ENCODE data around the gene MYLIP. TPM values are rescaled to one million over a fixed set of nuclear protein-coding genes. Genes with fewer than 3 reads are reported as not detected.

The MYLIP gene
- total RNA-seq, 1 donor from 2014 or later: 81.1 TPM

GRCh38 chr6:16146527-16146955 lies 17.7 kb downstream of the MYLIP start:
- H3K4me3 Mint-ChIP-seq (ENCODE audit: low read depth): no peak overlapping the region
- H3K36me3 Mint-ChIP-seq (ENCODE audit: insufficient read depth): peaks cover 69% of the 10 kb centered on the region
- TF ChIP-seq CTCF (IDR thresholded peaks at IDR 0.05; ENCODE audit: unreplicated experiment): no peak
- H3K27me3 Mint-ChIP-seq: no peaks in the 10 kb centered on the region
- no peak overlapping the region for H3K27ac Mint-ChIP-seq
- no peaks in the 10 kb centered on the region for H3K9me3 Mint-ChIP-seq (ENCODE audit: low read depth)
- no peak for DNase-seq (ENCODE audit: low spot score, unreplicated experiment)
- peaks cover 17% of the 10 kb centered on the region for H3K4me1 Mint-ChIP-seq (ENCODE audit: low read depth)

GRCh38 chr6:16148498-16148897 lies 19.6 kb downstream of the MYLIP start:
- peak overlapping the region; percentile 16 for H3K4me3 Mint-ChIP-seq (ENCODE audit: low read depth)
- H3K9me3 Mint-ChIP-seq (ENCODE audit: low read depth): no peaks in the 10 kb centered on the region
- H3K4me1 Mint-ChIP-seq (ENCODE audit: low read depth): peaks cover 17% of the 10 kb centered on the region
- no peak for DNase-seq (ENCODE audit: low spot score, unreplicated experiment)
- H3K27ac Mint-ChIP-seq: no peak overlapping the region
- H3K27me3 Mint-ChIP-seq: no peaks in the 10 kb centered on the region
- peaks cover 63% of the 10 kb centered on the region for H3K36me3 Mint-ChIP-seq (ENCODE audit: insufficient read depth)
- no peak for TF ChIP-seq CTCF (IDR thresholded peaks at IDR 0.05; ENCODE audit: unreplicated experiment)

DNA sequence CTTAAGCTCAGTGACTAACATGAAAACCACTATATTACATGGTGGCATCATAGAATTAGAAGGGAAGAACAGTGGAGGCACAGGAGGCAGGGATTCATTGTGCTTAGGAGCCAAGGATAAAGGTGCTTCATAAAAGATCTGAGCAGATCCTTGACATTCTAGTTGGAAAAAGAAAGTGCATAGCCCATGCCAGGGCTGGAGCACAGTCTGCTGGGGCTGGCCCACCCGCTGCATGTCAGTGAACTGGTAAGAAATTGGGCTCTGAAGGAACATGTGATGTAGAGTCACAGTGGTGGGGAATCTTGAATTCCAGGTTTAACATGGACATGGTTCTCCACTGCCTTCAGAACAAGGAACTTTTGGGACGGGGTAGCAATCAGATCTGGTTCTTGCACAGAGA lies 20.4 kb downstream of the MYLIP start:
- TF ChIP-seq CTCF (IDR thresholded peaks at IDR 0.05; ENCODE audit: unreplicated experiment): no peak
- Mint-ChIP-seq H3K27ac (no peak overlapping the region), H3K36me3 (ENCODE audit: insufficient read depth) (peaks cover 56% of the 10 kb centered on the region), H3K4me3 (ENCODE audit: low read depth) (no peak overlapping the region), H3K9me3 (ENCODE audit: low read depth) (no peaks in the 10 kb centered on the region), H3K4me1 (ENCODE audit: low read depth) (peaks cover 17% of the 10 kb centered on the region), H3K27me3 (no peaks in the 10 kb centered on the region)
- DNase-seq (ENCODE audit: low spot score, unreplicated experiment): no peak

GRCh38 chr6:16150098-16150497 lies 21.2 kb downstream of the MYLIP start:
- Mint-ChIP-seq H3K36me3 (ENCODE audit: insufficient read depth) (peaks cover 54% of the 10 kb centered on the region), H3K27ac (peak overlapping the region; percentile 18), H3K9me3 (ENCODE audit: low read depth) (no peaks in the 10 kb centered on the region), H3K4me1 (ENCODE audit: low read depth) (peaks cover 17% of the 10 kb centered on the region), H3K27me3 (no peaks in the 10 kb centered on the region), H3K4me3 (ENCODE audit: low read depth) (no peak overlapping the region)
- DNase-seq (ENCODE audit: low spot score, unreplicated experiment): no peak
- no peak for TF ChIP-seq CTCF (IDR thresholded peaks at IDR 0.05; ENCODE audit: unreplicated experiment)

DNA sequence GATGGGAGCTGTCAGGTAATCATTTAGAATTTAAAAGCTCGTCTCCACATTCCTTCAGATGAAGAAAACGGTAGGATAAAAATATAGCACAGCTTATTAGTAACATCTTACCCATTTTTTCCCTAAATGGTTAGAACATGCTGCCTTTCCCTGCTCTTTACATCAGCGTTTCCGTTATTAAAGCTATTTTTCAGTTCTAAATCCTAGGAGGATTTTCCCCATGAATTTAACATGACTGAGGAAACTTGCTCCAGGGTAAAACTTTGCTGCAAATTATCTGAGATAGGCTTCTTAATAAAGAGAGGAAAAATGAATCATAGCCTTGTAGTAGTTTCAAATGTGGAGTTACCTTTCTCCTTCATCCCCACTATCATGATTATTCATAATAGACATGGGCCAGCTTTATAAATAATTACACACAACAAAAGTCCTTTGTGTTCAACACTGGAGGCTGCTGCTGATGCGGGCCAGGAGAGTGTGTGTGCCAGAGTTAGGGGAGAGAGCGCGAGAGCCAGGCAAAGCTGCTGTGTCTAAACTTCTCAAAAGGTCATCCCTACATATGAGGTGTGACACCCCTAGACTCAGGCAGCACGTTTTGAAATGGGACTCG lies 24.4 kb downstream of the MYLIP start:
- no peak for DNase-seq (ENCODE audit: low spot score, unreplicated experiment)
- H3K4me1 Mint-ChIP-seq (ENCODE audit: low read depth): peaks cover 4% of the 10 kb centered on the region
- no peaks in the 10 kb centered on the region for H3K9me3 Mint-ChIP-seq (ENCODE audit: low read depth)
- no peak overlapping the region for H3K4me3 Mint-ChIP-seq (ENCODE audit: low read depth)
- no peak overlapping the region for H3K27ac Mint-ChIP-seq
- no peak for TF ChIP-seq CTCF (IDR thresholded peaks at IDR 0.05; ENCODE audit: unreplicated experiment)
- peaks cover 4% of the 10 kb centered on the region for H3K27me3 Mint-ChIP-seq
- peaks cover 39% of the 10 kb centered on the region for H3K36me3 Mint-ChIP-seq (ENCODE audit: insufficient read depth)
